Measurements from ENCODE around the gene SMAD7.
"Not testable (repeated sequence)": the region's sequence is repeated elsewhere in the genome, so short reads cannot be mapped to it uniquely, and the experiment has no call there.

SMAD7 gene

DNA sequence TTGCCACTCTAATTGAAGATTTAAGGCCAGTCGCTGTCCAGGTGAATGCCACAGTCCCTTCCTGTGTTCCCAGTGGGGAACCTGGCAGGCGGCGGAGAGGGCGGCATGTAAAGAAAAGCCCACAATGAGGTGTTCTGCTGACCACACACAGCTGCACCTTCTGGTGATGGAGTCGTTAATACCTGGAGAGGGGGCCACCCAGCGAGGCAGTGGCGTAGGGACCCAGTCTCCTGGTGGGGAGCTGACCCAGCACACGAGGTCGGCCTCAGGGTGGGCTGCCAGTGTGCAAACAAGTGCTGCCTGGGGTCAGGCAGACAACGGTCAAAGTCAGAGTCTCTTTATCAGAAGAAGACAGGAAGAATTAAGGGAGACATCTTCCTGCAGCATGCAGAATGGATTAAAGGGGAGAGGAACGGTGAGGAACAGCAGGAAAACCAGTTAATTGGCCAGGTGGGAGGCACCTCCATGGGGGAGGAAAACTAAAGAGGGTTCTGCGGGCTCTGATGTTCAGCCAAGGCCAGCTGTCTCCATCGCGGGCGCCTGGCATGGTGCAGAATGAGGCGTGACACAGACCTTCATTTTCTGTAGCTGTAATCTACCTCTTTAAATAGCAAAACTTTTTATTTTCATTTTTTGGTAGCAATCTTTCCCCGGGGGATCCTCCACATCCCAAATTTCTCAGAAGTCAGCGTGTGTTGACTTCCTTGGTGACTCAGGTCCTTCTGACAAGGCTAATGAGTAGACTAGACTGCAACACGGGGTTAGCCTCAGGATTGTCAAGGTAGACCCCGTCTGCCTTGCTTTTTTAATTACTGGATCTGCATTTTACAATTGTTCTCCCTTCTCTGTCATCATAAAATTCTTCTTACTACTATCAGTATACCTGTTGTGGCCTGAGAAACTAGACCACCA, 78.3 kb downstream of the SMAD7 start:
- no peak overlapping the region for H3K27ac ChIP-seq (ENCODE audit: low read depth, low read length)
- H3K9me3 ChIP-seq (ENCODE audit: control insufficient read depth in 5 of 5, low read length in 5 of 5), result no peaks in the 10 kb centered on the region
- H3K4me1 ChIP-seq (ENCODE audit: control insufficient read depth in 5 of 5, insufficient read depth in 5 of 5, low read length in 5 of 5), result peaks cover 3 to 8% (median 5%) of the 10 kb centered on the region in 5 donors
- H3K36me3 ChIP-seq (ENCODE audit: control insufficient read depth in 5 of 5, insufficient read depth in 5 of 5, low read length in 5 of 5), result no peaks in the 10 kb centered on the region
- no peak overlapping the region for H3K9ac ChIP-seq (ENCODE audit: low read length in 5 of 5)
- H3K4me3 ChIP-seq (ENCODE audit: low read depth in 1 of 5, low read length in 5 of 5), result no peak overlapping the region
- no peaks in the 10 kb centered on the region for H3K27me3 ChIP-seq (ENCODE audit: control insufficient read depth in 5 of 5, insufficient read depth in 4 of 5, low read length in 5 of 5)

DNA sequence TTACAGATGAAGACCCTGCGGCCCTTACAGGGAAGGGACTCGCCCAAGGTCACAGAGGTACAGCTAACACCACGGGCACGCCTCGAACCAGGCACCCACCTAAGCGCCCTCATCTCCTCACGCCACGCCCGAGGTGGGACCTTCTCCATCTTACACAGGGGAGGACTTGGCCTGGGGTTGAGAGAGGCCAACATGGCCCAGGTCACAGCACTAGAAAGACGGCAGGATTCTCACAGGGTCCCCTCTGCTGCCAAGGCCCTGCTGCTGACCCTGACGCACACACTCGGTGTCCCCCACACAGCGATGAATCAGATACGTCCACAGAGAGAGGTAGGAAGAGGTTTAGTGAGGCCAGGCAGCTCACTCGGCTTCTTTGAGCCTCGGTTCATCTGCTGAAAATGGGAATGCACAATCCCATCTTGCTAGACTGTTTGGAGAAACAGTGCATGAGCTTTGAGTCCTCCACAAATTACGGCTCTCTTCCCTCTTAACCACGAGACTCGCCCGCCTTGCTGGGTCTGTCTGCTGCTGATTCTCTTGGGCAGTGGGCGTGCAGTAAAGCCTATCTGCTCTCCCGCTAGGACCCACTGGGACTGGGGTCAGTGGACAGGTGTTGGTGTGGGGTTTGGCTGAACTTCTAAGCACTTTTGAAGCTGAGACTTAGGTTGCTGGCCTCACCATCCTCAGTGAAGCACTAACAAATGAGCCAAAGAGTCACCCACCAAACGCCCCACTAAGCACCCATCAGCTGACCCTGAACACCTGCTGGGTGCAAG, 79.2 kb downstream of the SMAD7 start:
- Histone ChIP-seq H3K36me3 (ENCODE audit: control insufficient read depth in 5 of 5, insufficient read depth in 5 of 5, low read length in 5 of 5) (no peaks in the 10 kb centered on the region), H3K9me3 (ENCODE audit: control insufficient read depth in 5 of 5, low read length in 5 of 5) (no peaks in the 10 kb centered on the region), H3K27ac (ENCODE audit: low read depth, low read length) (no peak overlapping the region), H3K9ac (ENCODE audit: low read length in 5 of 5) (no peak overlapping the region), H3K4me3 (ENCODE audit: low read depth in 1 of 5, low read length in 5 of 5) (no peak overlapping the region), H3K4me1 (ENCODE audit: control insufficient read depth in 5 of 5, insufficient read depth in 5 of 5, low read length in 5 of 5) (peaks cover 8 to 11% (median 8%) of the 10 kb centered on the region in 5 donors), H3K27me3 (ENCODE audit: control insufficient read depth in 5 of 5, insufficient read depth in 4 of 5, low read length in 5 of 5) (no peaks in the 10 kb centered on the region)

DNA sequence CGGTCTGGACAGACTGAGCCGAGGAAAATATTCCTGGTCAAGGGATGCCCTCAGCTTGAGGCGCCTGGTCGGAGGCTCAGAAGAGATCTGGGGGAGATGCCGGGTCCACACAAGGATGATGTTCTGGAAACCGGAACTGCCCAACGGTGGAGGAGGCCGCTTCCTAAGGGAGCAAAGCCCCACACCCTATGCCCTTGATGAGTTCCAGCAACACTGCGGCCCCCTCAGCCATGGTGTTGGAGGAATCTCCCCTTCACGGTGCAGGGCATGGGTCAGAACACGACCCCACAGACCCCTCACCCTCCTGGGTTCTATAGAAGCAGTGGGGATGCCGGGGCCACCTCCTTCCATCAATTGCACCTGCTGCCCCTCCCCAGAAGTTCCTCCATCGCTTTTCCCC, 79.8 kb downstream of the SMAD7 start:
- H3K9me3 ChIP-seq (ENCODE audit: control insufficient read depth in 5 of 5, low read length in 5 of 5); H3K4me3 ChIP-seq (ENCODE audit: low read depth in 1 of 5, low read length in 5 of 5); H3K36me3 ChIP-seq (ENCODE audit: control insufficient read depth in 5 of 5, insufficient read depth in 5 of 5, low read length in 5 of 5); H3K27ac ChIP-seq (ENCODE audit: low read depth, low read length); H3K27me3 ChIP-seq (ENCODE audit: control insufficient read depth in 5 of 5, insufficient read depth in 4 of 5, low read length in 5 of 5); H3K9ac ChIP-seq (ENCODE audit: low read length in 5 of 5): not testable (repeated sequence)
- H3K4me1 ChIP-seq (ENCODE audit: control insufficient read depth in 5 of 5, insufficient read depth in 5 of 5, low read length in 5 of 5), result peaks cover 8 to 17% (median 11%) of the 10 kb centered on the region in 5 donors

Data from subcutaneous abdominal adipose tissue (tissue), 5 donors.